ENCODE measurements around the gene CALU.

Gene CALU

DNA sequence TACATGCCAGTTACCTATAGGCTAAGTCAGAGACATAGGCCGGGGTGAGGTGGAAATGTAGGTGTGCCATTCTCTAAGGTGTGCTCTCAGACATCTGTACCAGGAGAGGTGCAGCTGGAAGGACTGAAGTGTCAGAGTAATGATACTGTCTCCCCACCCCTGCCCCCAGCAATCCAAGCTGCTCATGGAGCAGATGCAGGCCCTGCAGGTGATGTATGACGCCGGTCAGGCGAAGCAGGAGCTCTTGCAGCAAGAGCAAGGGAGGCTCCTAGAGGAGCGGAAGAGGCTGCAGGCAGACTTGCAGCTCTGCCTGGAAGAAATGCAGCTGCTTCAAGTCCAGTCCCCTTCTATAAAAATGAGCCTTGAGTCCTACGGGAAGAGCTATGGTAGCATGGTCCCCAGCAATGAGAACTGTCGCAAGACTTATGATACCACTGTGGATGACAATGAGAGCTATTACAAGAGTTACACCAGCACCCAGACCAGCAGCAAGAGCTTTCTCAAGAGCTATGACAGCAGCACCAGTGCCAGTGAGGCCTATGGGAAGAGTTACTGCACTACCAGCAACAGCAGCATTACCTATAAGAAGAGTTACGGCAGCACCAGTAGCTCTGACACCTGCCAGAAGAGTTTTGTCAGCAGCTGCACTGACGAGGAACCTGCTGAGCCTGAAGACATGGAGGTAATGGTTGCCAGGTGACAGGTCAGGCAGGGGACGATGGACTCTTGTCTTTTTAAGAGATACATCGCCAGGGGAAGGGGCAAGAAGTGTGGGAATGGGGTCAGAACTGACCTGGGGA, 72.7 kb downstream of the CALU start:
- no peak for DNase-seq (ENCODE audit: low read depth)

- no peak for DNase-seq (ENCODE audit: low read depth)
These were observed 73.5 kb downstream of the CALU start for GRCh38 chr7:128812514-128813168.

DNA sequence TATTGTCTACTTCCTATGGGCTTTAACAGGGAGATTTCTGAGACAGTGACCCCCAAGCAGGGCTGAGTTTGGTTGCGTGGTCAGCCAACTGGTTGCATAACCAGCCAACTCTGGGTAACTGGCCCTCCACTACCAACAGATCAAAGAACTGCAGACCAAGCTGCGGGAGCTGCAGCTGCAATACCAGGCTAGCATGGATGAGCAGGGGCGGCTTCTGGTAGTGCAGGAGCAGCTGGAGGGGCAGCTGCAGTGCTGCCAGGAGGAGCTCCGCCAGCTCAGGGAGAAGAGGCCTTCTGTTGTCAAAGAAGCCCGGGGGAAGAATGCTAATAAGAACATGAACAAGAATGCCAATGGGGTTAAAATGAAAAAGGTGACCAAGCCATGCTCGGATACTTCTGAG, 75.3 kb downstream of the CALU start:
- DNase-seq (ENCODE audit: low read depth): no peak

- no peak for DNase-seq (ENCODE audit: low read depth)
These were observed 76.3 kb downstream of the CALU start for GRCh38 chr7:128815289-128815942.

DNA sequence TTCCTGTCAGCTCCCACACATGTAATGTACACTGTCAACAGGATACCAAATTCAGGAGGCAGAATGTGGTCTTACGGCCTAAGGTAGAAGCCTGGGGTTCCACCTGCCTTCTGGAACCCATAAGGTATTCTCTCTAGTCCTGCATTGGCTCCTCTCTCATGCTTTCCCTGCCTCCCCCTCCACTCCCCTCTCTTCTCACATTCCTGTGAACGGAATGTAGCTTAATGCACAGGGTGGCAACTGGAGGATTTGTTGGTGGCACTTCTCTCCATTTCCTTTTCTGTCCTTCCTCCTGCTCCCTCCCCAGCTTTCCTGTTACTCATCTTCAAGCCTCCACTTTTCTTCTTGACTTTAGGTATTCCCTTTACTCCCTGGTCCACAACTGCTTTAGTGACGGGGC, 79.5 kb downstream of the CALU start:
- no peak for DNase-seq (ENCODE audit: low read depth)

Data from T follicular helper cell (primary cell).